GM19043 (cell line): ENCODE measurements around the gene CBX2.

Experiments used
- ATAC-seq: cut with Tn5 transposase; IDR thresholded peaks from one replicate; pipeline ENCODE4 v1.9.1; 2021; ENCODE audit warnings: low read depth; ENCODE audit not compliant: unreplicated experiment

Gene CBX2

GRCh38 chr17:79822583-79823124 lies 44.7 kb downstream of the CBX2 start:
- no peak for ATAC-seq

GRCh38 chr17:79824234-79824633 lies 46.3 kb downstream of the CBX2 start:
- ATAC-seq: no peak

- ATAC-seq: no peak
Observed at GRCh38 chr17:79824893-79825579, 47.1 kb downstream of the CBX2 start.

- ATAC-seq: no peak
Observed at GRCh38 chr17:79825580-79825921, 47.6 kb downstream of the CBX2 start.

- no peak for ATAC-seq
Observed at GRCh38 chr17:79826204-79826680, 48.3 kb downstream of the CBX2 start.

- ATAC-seq: no peak
Observed at GRCh38 chr17:79826841-79827578, 49.1 kb downstream of the CBX2 start.

- no peak for ATAC-seq
Observed at GRCh38 chr17:79829004-79829403, 51.1 kb downstream of the CBX2 start.

GRCh38 chr17:79829457-79829856 lies 51.5 kb downstream of the CBX2 start:
- ATAC-seq: no peak

GRCh38 chr17:79830303-79830702 lies 52.4 kb downstream of the CBX2 start:
- ATAC-seq: no peak

GRCh38 chr17:79830763-79831264 lies 52.9 kb downstream of the CBX2 start:
- ATAC-seq: no peak

GRCh38 chr17:79831265-79832217 lies 53.6 kb downstream of the CBX2 start:
- no peak for ATAC-seq

- no peak for ATAC-seq
Observed at GRCh38 chr17:79832218-79833109, 54.5 kb downstream of the CBX2 start.

GRCh38 chr17:79833110-79833450 lies 55.1 kb downstream of the CBX2 start:
- ATAC-seq: no peak

GRCh38 chr17:79833744-79834564 lies 56.0 kb downstream of the CBX2 start:
- ATAC-seq: no peak

GRCh38 chr17:79834565-79835469 lies 56.9 kb downstream of the CBX2 start:
- no peak for ATAC-seq

GRCh38 chr17:79835470-79835899 lies 57.5 kb downstream of the CBX2 start:
- no peak for ATAC-seq

GRCh38 chr17:79835953-79836509 lies 58.1 kb downstream of the CBX2 start:
- ATAC-seq: no peak
